ENCODE data around the gene SPAG9. TPM values are rescaled to one million over a fixed set of nuclear protein-coding genes. Genes with fewer than 3 reads are reported as not detected.
A peak's percentile ranks its signal among the peaks of the same experiment; 100 is the strongest.

The SPAG9 gene
- total RNA-seq = 100 to 1,000 TPM in 3 of 4 donors, 10 to 100 TPM in 1; 37.0 to 131 (median 116) TPM

- intact Hi-C loops (cut with DNase I; ENCODE audit: low total_unique reads) = no loop called here
- Histone ChIP-seq H3K36me3 (no peaks in the 10 kb centered on the region), H3K27me3 (no peaks in the 10 kb centered on the region), H3K27ac (peak within 1 kb of the TSS; percentile 99 to 100 (median 100)), H3K4me3 (peak within 1 kb of the TSS; percentile 59 to 98 (median 92)), H3K4me1 (peaks cover 23 to 69% (median 38%) of the 10 kb centered on the region in 4 donors), H3K9me3 (no peaks in the 10 kb centered on the region)
- DNase-seq = peak; percentile 96
- in situ Hi-C loops (cut with MboI; ENCODE audit: low pct_ligation_motif_present in 1 of 4, low pct_unique_long_range_greater_than_20kb in 1 of 4, low sequenced_read_pairs in 3 of 4) = no loop called here
- 0 to 1% methylated on average over 7 to 30 of the region's 68 CpGs for WGBS, 2 donors (ENCODE audit: low coverage in 1 of 2)
- no peak for TF ChIP-seq POLR2A (IDR thresholded peaks at IDR 0.05)
- no peak for TF ChIP-seq CTCF (IDR thresholded peaks at IDR 0.05)
- no peak for TF ChIP-seq EP300 (IDR thresholded peaks at IDR 0.05; ENCODE audit: low read depth)
- TF ChIP-seq POLR2AphosphoS5 (IDR thresholded peaks at IDR 0.05) = peak; percentile 72 to 91 (median 84)
Observed at GRCh38 chr17:51120739-51121619, at the start of gene SPAG9. SPAG9 (minus strand) TSS chr17:51120868; CDS start chr17:51120656, 212 bp downstream.

- H3K9me3 ChIP-seq = no peaks in the 10 kb centered on the region
- no peak overlapping the region for H3K4me3 ChIP-seq
- H3K27me3 ChIP-seq = no peaks in the 10 kb centered on the region
- in situ Hi-C loops (cut with MboI; ENCODE audit: low pct_ligation_motif_present in 1 of 4, low pct_unique_long_range_greater_than_20kb in 1 of 4, low sequenced_read_pairs in 3 of 4) = loop anchor here in 2 of 4 donors (25.0 kb wide), 1 partner anchor 307 kb away; the partner anchor contains the start of gene TOB1 (in 2 of the 2)
- no peak for DNase-seq
- 83 to 93% methylated on average over 1 of the region's 1 CpG for WGBS, 2 donors (ENCODE audit: low coverage in 1 of 2)
- intact Hi-C loops (cut with DNase I; ENCODE audit: low total_unique reads) = no loop called here
- no peak overlapping the region for H3K27ac ChIP-seq
- peaks cover 0 to 11% (median 3%) of the 10 kb centered on the region in 4 donors for H3K36me3 ChIP-seq
- H3K4me1 ChIP-seq = peaks cover 7 to 24% (median 17%) of the 10 kb centered on the region in 4 donors
- no peak for TF ChIP-seq EP300 (IDR thresholded peaks at IDR 0.05; ENCODE audit: low read depth)
- TF ChIP-seq POLR2AphosphoS5 (IDR thresholded peaks at IDR 0.05) = no peak
- no peak for TF ChIP-seq POLR2A (IDR thresholded peaks at IDR 0.05)
- TF ChIP-seq CTCF (IDR thresholded peaks at IDR 0.05) = no peak
Observed at GRCh38 chr17:51169340-51169739, 48.7 kb upstream of the SPAG9 start.

GRCh38 chr17:51166987-51167931 lies 46.6 kb upstream of the SPAG9 start:
- TF ChIP-seq EP300 (IDR thresholded peaks at IDR 0.05; ENCODE audit: low read depth) (no peak), POLR2AphosphoS5 (IDR thresholded peaks at IDR 0.05) (peak in 1 of 3 donors; percentile 4), POLR2A (IDR thresholded peaks at IDR 0.05) (no peak), CTCF (IDR thresholded peaks at IDR 0.05) (peak; percentile 72 to 87 (median 74))
- WGBS, 2 donors (ENCODE audit: low coverage in 1 of 2) = 0 to 8% methylated on average over 2 to 40 of the region's 42 CpGs
- in situ Hi-C loops (cut with MboI; ENCODE audit: low pct_ligation_motif_present in 1 of 4, low pct_unique_long_range_greater_than_20kb in 1 of 4, low sequenced_read_pairs in 3 of 4) = loop anchor here in 2 of 4 donors (25.0 kb wide), 1 partner anchor 305 kb away; the partner anchor contains the start of gene TOB1 (in 2 of the 2)
- Histone ChIP-seq H3K9me3 (no peaks in the 10 kb centered on the region), H3K27me3 (no peaks in the 10 kb centered on the region), H3K27ac (peak overlapping the region; percentile 97 to 98 (median 98)), H3K36me3 (peaks cover 0 to 11% (median 3%) of the 10 kb centered on the region in 4 donors), H3K4me3 (peak overlapping the region; percentile 70 to 100 (median 92)), H3K4me1 (peaks cover 7 to 24% (median 17%) of the 10 kb centered on the region in 4 donors)
- intact Hi-C loops (cut with DNase I; ENCODE audit: low total_unique reads) = no loop called here
- peak; percentile 64 for DNase-seq
